B cell (primary cell): ENCODE results near the gene HIC2.
"Not testable (repeated sequence)": the region's sequence is repeated elsewhere in the genome, so short reads cannot be mapped to it uniquely, and the experiment has no call there.

Source experiments
- EZH2 ChIP-seq: IDR thresholded peaks from 2 replicates; pipeline ENCODE4 v1.6.1; 2012; ENCODE audit warnings: borderline replicate concordance, low read depth, mild to moderate bottlenecking, moderate library complexity, low read length; ENCODE audit not compliant: insufficient read depth, poor library complexity, severe bottlenecking
- TF ChIP-seq, protein P1 (sequence below): fragments of 200-600 bp; IDR thresholded peaks from one replicate; pipeline ENCODE4 v1.8.0; 2022; ENCODE audit warnings: antibody characterized with exemption, mild to moderate bottlenecking

DNA sequence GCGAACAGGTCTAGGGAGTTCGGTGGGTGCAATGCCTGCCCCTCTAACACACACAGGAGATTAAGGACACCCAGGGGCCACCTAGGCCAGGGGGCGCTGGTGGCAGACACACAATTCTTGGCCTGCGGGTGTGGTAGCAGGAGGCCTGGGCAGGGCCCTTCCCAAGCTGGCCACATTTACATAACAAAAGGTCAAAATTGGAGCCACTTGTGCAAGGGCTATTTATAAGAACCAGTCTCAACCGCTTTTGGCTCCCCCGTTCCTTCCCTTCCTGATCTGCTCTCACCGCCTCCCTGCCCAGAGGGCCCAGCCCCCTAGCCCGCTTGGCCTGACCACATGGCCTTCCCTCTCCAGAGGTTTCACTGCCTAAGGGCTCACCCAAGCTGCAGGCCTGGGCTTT, 75.1 kb downstream of the HIC2 start:
- TF ChIP-seq, protein P1, sequence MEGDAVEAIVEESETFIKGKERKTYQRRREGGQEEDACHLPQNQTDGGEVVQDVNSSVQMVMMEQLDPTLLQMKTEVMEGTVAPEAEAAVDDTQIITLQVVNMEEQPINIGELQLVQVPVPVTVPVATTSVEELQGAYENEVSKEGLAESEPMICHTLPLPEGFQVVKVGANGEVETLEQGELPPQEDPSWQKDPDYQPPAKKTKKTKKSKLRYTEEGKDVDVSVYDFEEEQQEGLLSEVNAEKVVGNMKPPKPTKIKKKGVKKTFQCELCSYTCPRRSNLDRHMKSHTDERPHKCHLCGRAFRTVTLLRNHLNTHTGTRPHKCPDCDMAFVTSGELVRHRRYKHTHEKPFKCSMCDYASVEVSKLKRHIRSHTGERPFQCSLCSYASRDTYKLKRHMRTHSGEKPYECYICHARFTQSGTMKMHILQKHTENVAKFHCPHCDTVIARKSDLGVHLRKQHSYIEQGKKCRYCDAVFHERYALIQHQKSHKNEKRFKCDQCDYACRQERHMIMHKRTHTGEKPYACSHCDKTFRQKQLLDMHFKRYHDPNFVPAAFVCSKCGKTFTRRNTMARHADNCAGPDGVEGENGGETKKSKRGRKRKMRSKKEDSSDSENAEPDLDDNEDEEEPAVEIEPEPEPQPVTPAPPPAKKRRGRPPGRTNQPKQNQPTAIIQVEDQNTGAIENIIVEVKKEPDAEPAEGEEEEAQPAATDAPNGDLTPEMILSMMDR, result not testable (repeated sequence)
- TF ChIP-seq EZH2, result not testable (repeated sequence)
